ENCODE results near the gene NUP210. TPM values are rescaled to one million over a fixed set of nuclear protein-coding genes. Genes with fewer than 3 reads are reported as not detected.

The NUP210 gene
- total RNA-seq, 1 experiment from 2014 or later: 64.0 TPM

- no peak overlapping the region for H3K4me3 ChIP-seq (ENCODE audit: low read length)
- H3K4me1 ChIP-seq (ENCODE audit: insufficient read depth, low read length): peaks cover 11% of the 10 kb centered on the region
- H3K4me2 ChIP-seq (ENCODE audit: low read length): no peak overlapping the region
- intact Hi-C loops (cut with micrococcal nuclease): no loop called here
- H3F3A ChIP-seq (ENCODE audit: low read length, unreplicated experiment): peaks cover 4% of the 10 kb centered on the region
- no peak overlapping the region for H3K27ac ChIP-seq (ENCODE audit: low read length)
- H4K20me1 ChIP-seq (ENCODE audit: low read length): 0 out of 2 replicates have a peak, but pooled peaks cover 1% of the 10 kb centered on the region
- no peak for TF ChIP-seq EZH2phosphoT487 (IDR thresholded peaks at IDR 0.05; ENCODE audit: borderline replicate concordance, low read length)
- no peak for TF ChIP-seq CTCF (conservative IDR thresholded peaks at IDR 0.05; ENCODE audit: low read depth, low read length)
- TF ChIP-seq EZH2 (IDR thresholded peaks at IDR 0.05; ENCODE audit: low read length, unreplicated experiment): no peak
- DNase-seq (no peak), ATAC-seq (no peak)
- H3K9ac ChIP-seq (ENCODE audit: low read length): no peak overlapping the region
- ChIA-PET CTCF (no interaction called here), POLR2A (ENCODE audit: unreplicated experiment) (no interaction called here)
- no peak overlapping the region for H2AFZ ChIP-seq (ENCODE audit: low read length)
- peaks cover 57% of the 10 kb centered on the region for H3K79me2 ChIP-seq (ENCODE audit: low read length)
- no peaks in the 10 kb centered on the region for H3K27me3 ChIP-seq (ENCODE audit: low read length)
- no TSS peak for BruUV-seq (replicated peaks)
- 0 out of 2 replicates have a peak, but pooled peaks cover 6% of the 10 kb centered on the region for H3K9me3 ChIP-seq (ENCODE audit: low read length)
- peaks cover 17% of the 10 kb centered on the region for H3K36me3 ChIP-seq (ENCODE audit: low read depth, low read length)
- H3K9me2 ChIP-seq (replicated peaks; ENCODE audit: low read length): no peaks in the 10 kb centered on the region
Measured at GRCh38 chr3:13408890-13409289, 11.2 kb downstream of the NUP210 start.

- Histone ChIP-seq H3K9me3 (ENCODE audit: low read length) (0 out of 2 replicates have a peak, but pooled peaks cover 6% of the 10 kb centered on the region), H2AFZ (ENCODE audit: low read length) (no peak overlapping the region), H3K9ac (ENCODE audit: low read length) (no peak overlapping the region), H4K20me1 (ENCODE audit: low read length) (no peaks in the 10 kb centered on the region), H3K36me3 (ENCODE audit: low read depth, low read length) (peaks cover 17% of the 10 kb centered on the region), H3K4me2 (ENCODE audit: low read length) (no peak overlapping the region), H3K27ac (ENCODE audit: low read length) (no peak overlapping the region), H3K4me1 (ENCODE audit: insufficient read depth, low read length) (peaks cover 7% of the 10 kb centered on the region), H3K4me3 (ENCODE audit: low read length) (no peak overlapping the region), H3K27me3 (ENCODE audit: low read length) (no peaks in the 10 kb centered on the region), H3K79me2 (ENCODE audit: low read length) (peaks cover 65% of the 10 kb centered on the region), H3F3A (ENCODE audit: low read length, unreplicated experiment) (no peaks in the 10 kb centered on the region), H3K9me2 (replicated peaks; ENCODE audit: low read length) (no peaks in the 10 kb centered on the region)
- no TSS peak for BruUV-seq (replicated peaks)
- no peak for DNase-seq
- intact Hi-C loops (cut with micrococcal nuclease): no loop called here
- ChIA-PET POLR2A (ENCODE audit: unreplicated experiment) (no interaction called here), CTCF (no interaction called here)
- TF ChIP-seq EZH2phosphoT487 (IDR thresholded peaks at IDR 0.05; ENCODE audit: borderline replicate concordance, low read length) (no peak), CTCF (conservative IDR thresholded peaks at IDR 0.05; ENCODE audit: low read depth, low read length) (no peak), EZH2 (IDR thresholded peaks at IDR 0.05; ENCODE audit: low read length, unreplicated experiment) (no peak)
- ATAC-seq: no peak
Measured at GRCh38 chr3:13407926-13408325, 12.2 kb downstream of the NUP210 start.

- ATAC-seq: no peak
- H3K9me3 ChIP-seq (ENCODE audit: low read length): 0 out of 2 replicates have a peak, but pooled peaks cover 6% of the 10 kb centered on the region
- H3K36me3 ChIP-seq (ENCODE audit: low read depth, low read length): peaks cover 17% of the 10 kb centered on the region
- peaks cover 7% of the 10 kb centered on the region for H3K4me1 ChIP-seq (ENCODE audit: insufficient read depth, low read length)
- BruUV-seq (replicated peaks): no TSS peak
- H2AFZ ChIP-seq (ENCODE audit: low read length): no peak overlapping the region
- intact Hi-C loops (cut with micrococcal nuclease): no loop called here
- H4K20me1 ChIP-seq (ENCODE audit: low read length): no peaks in the 10 kb centered on the region
- POLR2A ChIA-PET (ENCODE audit: unreplicated experiment): no interaction called here
- no peak for TF ChIP-seq EZH2 (IDR thresholded peaks at IDR 0.05; ENCODE audit: low read length, unreplicated experiment)
- TF ChIP-seq CTCF (conservative IDR thresholded peaks at IDR 0.05; ENCODE audit: low read depth, low read length): no peak
- no peak for TF ChIP-seq EZH2phosphoT487 (IDR thresholded peaks at IDR 0.05; ENCODE audit: borderline replicate concordance, low read length)
- no peak for DNase-seq
- no peak overlapping the region for H3K4me2 ChIP-seq (ENCODE audit: low read length)
- H3K9ac ChIP-seq (ENCODE audit: low read length): no peak overlapping the region
- H3K27ac ChIP-seq (ENCODE audit: low read length): no peak overlapping the region
- H3F3A ChIP-seq (ENCODE audit: low read length, unreplicated experiment): no peaks in the 10 kb centered on the region
- H3K9me2 ChIP-seq (replicated peaks; ENCODE audit: low read length): no peaks in the 10 kb centered on the region
- H3K27me3 ChIP-seq (ENCODE audit: low read length): no peaks in the 10 kb centered on the region
- no peak overlapping the region for H3K4me3 ChIP-seq (ENCODE audit: low read length)
- CTCF ChIA-PET: no interaction called here
- peaks cover 65% of the 10 kb centered on the region for H3K79me2 ChIP-seq (ENCODE audit: low read length)
Measured at GRCh38 chr3:13407475-13407874, 12.6 kb downstream of the NUP210 start.
